Right atrium auricular region (tissue), 2 donors: ENCODE data around the gene CAPRIN1. TPM values are rescaled to one million over a fixed set of nuclear protein-coding genes. Genes with fewer than 3 reads are reported as not detected.

Source experiments
- DNase-seq: peaks from one replicate; pipeline ENCODE4 v3.0.0-alpha.2; 2019; ENCODE audit warnings: low spot score
- H3K27ac ChIP-seq, 2 donors: fragments of 200-600 bp; sonication (generic); 1 replicate in 1 of 2; 2 replicates in 1 of 2; pipeline ENCODE4 v1.5.1; 2016 to 2019
- H3K27me3 ChIP-seq, 2 donors: fragments of 200-600 bp; sonication (generic); one replicate each; pipeline versions ENCODE4 v1.5.1 to v1.6.0; 2017 to 2019
- H3K36me3 ChIP-seq: fragments of 200-600 bp; sonication (generic); one replicate; pipeline ENCODE4 v1.5.1; 2016
- H3K4me1 ChIP-seq, 2 donors: fragments of 200-600 bp; sonication (generic); one replicate each; pipeline versions ENCODE4 v1.5.1 to v1.6.0; 2017 to 2019
- H3K4me3 ChIP-seq, 2 donors: fragments of 200-600 bp; sonication (generic); 1 replicate in 1 of 2; 2 replicates in 1 of 2; pipeline ENCODE4 v1.5.1; 2017 to 2019; ENCODE audit warnings: mild to moderate bottlenecking in 1 of 2, moderate library complexity in 1 of 2
- H3K9me3 ChIP-seq, 2 donors: fragments of 200-600 bp; sonication (generic); one replicate each; pipeline ENCODE4 v1.5.1; 2019
- CTCF ChIP-seq, 2 donors: fragments of 200-600 bp; sonication (generic); IDR thresholded peaks; one replicate each; pipeline ENCODE4 v1.5.1; 2019; ENCODE audit warnings: antibody characterized with exemption in 2 of 2
- total RNA-seq, 2 donors: library from RNA; depleted of rRNA; stranded (reverse); fragments of >200 nt; gene quantifications; one replicate each; pipeline ENCODE4 v1.1.0, GENCODE V29; 2016

The CAPRIN1 gene
- total RNA-seq, 2 donors from 2014 or later: 80.1 to 102 TPM

DNA sequence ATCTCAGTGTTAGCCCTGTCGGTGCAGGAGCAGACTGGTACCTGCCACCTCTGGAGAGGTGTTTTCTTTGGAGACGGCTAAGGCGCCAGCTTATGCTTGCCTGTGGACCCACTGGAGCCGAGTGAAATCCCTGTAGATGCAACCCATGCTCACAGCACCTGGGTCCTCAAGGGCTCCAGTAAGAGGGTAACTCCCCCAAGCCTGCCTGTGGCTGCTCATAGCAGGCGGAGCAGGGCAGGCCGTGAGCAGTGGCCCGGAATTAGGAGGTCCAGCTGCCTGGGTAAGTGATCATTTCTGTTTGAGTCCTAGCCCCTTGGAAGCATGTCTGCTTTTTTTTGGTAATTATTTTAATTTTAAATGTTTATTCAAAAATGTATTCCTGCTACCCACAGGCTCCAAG is 97.7 kb downstream of the CAPRIN1 start:
- Histone ChIP-seq H3K9me3 (no peaks in the 10 kb centered on the region), H3K4me3 (no peak overlapping the region), H3K4me1 (no peaks in the 10 kb centered on the region), H3K36me3 (peaks cover 92% of the 10 kb centered on the region), H3K27ac (no peak overlapping the region), H3K27me3 (no peaks in the 10 kb centered on the region)
- DNase-seq: no peak
- no peak for TF ChIP-seq CTCF (IDR thresholded peaks at IDR 0.05)

DNA sequence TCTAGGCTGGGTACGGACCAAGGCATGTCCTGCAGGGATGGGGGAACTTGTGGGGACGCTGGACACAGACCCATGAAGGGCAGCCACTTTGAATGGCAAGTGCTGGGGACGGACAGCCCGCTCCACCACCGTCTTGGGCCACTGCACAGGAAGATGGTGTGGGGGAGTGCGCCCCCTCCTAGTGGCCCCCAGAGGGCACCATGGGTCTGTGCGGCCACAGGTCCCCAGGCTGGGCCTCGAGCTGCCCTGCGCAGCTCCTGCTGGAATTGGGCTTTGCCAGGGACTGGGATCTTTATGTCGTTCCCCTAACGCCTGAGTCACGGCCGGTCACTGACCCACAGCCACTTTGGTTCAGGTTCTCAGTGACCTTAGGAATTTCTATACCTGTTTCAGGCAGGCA is 98.3 kb downstream of the CAPRIN1 start:
- Histone ChIP-seq H3K27ac (no peak overlapping the region), H3K27me3 (no peaks in the 10 kb centered on the region), H3K4me1 (no peaks in the 10 kb centered on the region), H3K9me3 (no peaks in the 10 kb centered on the region), H3K4me3 (no peak overlapping the region), H3K36me3 (peaks cover 92% of the 10 kb centered on the region)
- peak in 1 of 2 donors; percentile 30 for TF ChIP-seq CTCF (IDR thresholded peaks at IDR 0.05)
- DNase-seq: no peak

DNA sequence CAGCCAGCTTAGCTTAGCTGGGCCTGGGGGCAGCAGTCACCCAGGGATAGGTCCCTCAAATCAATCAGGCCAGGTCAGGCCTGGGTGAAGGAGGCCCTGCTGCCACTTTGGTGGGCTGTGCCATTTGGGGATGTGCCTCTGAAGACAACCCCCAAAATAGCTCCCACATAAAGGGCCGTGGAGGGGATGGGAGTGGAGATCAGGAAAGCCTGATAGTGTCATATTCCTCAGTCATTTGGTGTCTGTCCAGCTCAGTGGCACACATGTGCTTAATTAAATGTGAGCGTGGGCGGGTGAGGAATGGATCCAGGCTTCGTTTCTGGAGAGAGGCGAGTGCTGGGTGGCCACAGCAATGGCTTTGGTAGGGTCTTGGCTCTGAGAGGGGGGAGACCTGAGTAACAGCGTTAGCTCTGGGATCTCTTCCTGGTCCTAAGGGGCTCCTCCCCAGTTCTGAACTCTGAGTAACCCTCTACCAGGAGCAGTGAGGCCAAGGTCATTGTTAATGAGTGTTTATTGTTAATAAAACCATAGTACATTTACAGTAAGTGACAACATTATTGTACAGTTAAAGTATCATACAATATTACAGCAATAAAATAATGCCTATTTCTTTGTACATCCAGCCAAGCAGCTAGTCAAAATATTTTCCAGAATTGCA is 99.1 kb downstream of the CAPRIN1 start:
- TF ChIP-seq CTCF (IDR thresholded peaks at IDR 0.05): no peak
- Histone ChIP-seq H3K27ac (no peak overlapping the region), H3K4me3 (no peak overlapping the region), H3K9me3 (no peaks in the 10 kb centered on the region), H3K4me1 (no peaks in the 10 kb centered on the region), H3K27me3 (no peaks in the 10 kb centered on the region), H3K36me3 (peaks cover 92% of the 10 kb centered on the region)
- DNase-seq: no peak

Other genes with a start within 250 kb of the CAPRIN1 start
- gene LMO2, start 159.7 kb upstream of the CAPRIN1 start, total RNA-seq: 10 to 100 TPM in 1 of 2 donors, 1 to 10 TPM in 1; 4.6 to 13.1 TPM
- gene NAT10, start 53.9 kb downstream of the CAPRIN1 start, total RNA-seq: 10 to 100 TPM; 13.3 to 16.0 TPM